GM23338 (cell line): Measurements from ENCODE around the gene PLA2R1. TPM values are rescaled to one million over a fixed set of nuclear protein-coding genes. Genes with fewer than 3 reads are reported as not detected.

Experiments
- ATAC-seq: fragments of 200-7000 bp; cut with Tn5 transposase; 3 replicates; pipeline ENCODE4 v1.9.1; 2020
- DNase-seq: peaks from one replicate; pipeline ENCODE4 v3.0.0-alpha.2; 2015; ENCODE audit warnings: low spot score
- H2AFZ ChIP-seq: fragments of 200-600 bp; sonication (generic); 2 replicates; pipeline ENCODE4 v1.8.0; 2016; ENCODE audit warnings: antibody characterized with exemption, mild to moderate bottlenecking, moderate library complexity
- H3F3A ChIP-seq: fragments of 200-600 bp; sonication (generic); replicated peaks from 2 replicates; pipeline ENCODE4 v1.8.0; 2017; ENCODE audit warnings: antibody characterized with exemption, mixed run types, low read depth
- H3K27ac ChIP-seq: fragments of 200-600 bp; sonication (generic); 2 replicates; pipeline ENCODE4 v1.6.1; 2016; ENCODE audit warnings: low read depth
- H3K27me3 ChIP-seq: fragments of 200-600 bp; sonication (generic); 2 replicates; pipeline ENCODE4 v1.8.0; 2016; ENCODE audit warnings: mild to moderate bottlenecking, mixed run types, moderate library complexity; ENCODE audit not compliant: insufficient read depth
- H3K36me3 ChIP-seq: fragments of 200-600 bp; sonication (generic); 2 replicates; pipeline ENCODE4 v1.8.0; 2016; ENCODE audit warnings: mild to moderate bottlenecking; ENCODE audit not compliant: insufficient read depth
- H3K4me1 ChIP-seq: fragments of 200-600 bp; sonication (generic); 2 replicates; pipeline ENCODE4 v1.8.0; 2016; ENCODE audit warnings: mild to moderate bottlenecking, moderate library complexity; ENCODE audit not compliant: insufficient read depth
- H3K4me2 ChIP-seq: fragments of 200-600 bp; sonication (generic); 2 replicates; pipeline ENCODE4 v1.7.1; 2017; ENCODE audit warnings: mixed run types
- H3K4me3 ChIP-seq: fragments of 200-600 bp; sonication (generic); 2 replicates; pipeline ENCODE4 v1.6.1; 2016; ENCODE audit warnings: mixed run types
- H3K79me2 ChIP-seq: fragments of 200-600 bp; sonication (generic); replicated peaks from 2 replicates; pipeline ENCODE4 v1.8.0; 2017; ENCODE audit warnings: mild to moderate bottlenecking; ENCODE audit not compliant: insufficient read depth
- H3K9me2 ChIP-seq: fragments of 200-600 bp; sonication (generic); 2 replicates; pipeline ENCODE4 v1.8.0; 2017; ENCODE audit not compliant: insufficient read depth
- H4K20me1 ChIP-seq: fragments of 200-600 bp; sonication (generic); replicated peaks from 2 replicates; pipeline ENCODE4 v1.8.0; 2017; ENCODE audit warnings: mild to moderate bottlenecking; ENCODE audit not compliant: insufficient read depth
- H3K27ac Mint-ChIP-seq: 2 replicates; pipeline ENCODE4 v1.8.0; 2020; ENCODE audit warnings: inconsistent platforms, mild to moderate bottlenecking, moderate library complexity, mixed read lengths
- H3K27me3 Mint-ChIP-seq: 3 replicates; pipeline ENCODE4 v1.8.0; 2022; ENCODE audit warnings: low read depth, mild to moderate bottlenecking, moderate library complexity, mixed read lengths, inconsistent platforms; ENCODE audit not compliant: insufficient read depth, poor library complexity
- H3K36me3 Mint-ChIP-seq: 3 replicates; pipeline ENCODE4 v1.8.0; 2021; ENCODE audit warnings: low read depth, mild to moderate bottlenecking, inconsistent platforms, moderate library complexity, mixed read lengths
- H3K4me1 Mint-ChIP-seq: 3 replicates; pipeline ENCODE4 v1.8.0; 2020; ENCODE audit warnings: mild to moderate bottlenecking, inconsistent platforms, mixed read lengths
- H3K4me3 Mint-ChIP-seq: 3 replicates; pipeline ENCODE4 v1.8.0; 2021; ENCODE audit warnings: moderate library complexity, mild to moderate bottlenecking, inconsistent platforms, mixed read lengths
- H3K9me3 Mint-ChIP-seq: 3 replicates; pipeline ENCODE4 v1.8.0; 2020; ENCODE audit warnings: moderate library complexity, mild to moderate bottlenecking, inconsistent platforms, mixed read lengths
- CREB1 ChIP-seq: fragments of 250-450 bp; sonication (Bioruptor Pico); IDR thresholded peaks from 2 replicates; pipeline ENCODE4 v1.5.0; 2020; ENCODE audit warnings: low read depth, mild to moderate bottlenecking, moderate library complexity
- EZH2 ChIP-seq: fragments of 200-600 bp; sonication (generic); IDR thresholded peaks from one replicate; pipeline ENCODE4 v1.8.0; 2017; ENCODE audit warnings: antibody characterized with exemption, mild to moderate bottlenecking, low read depth; ENCODE audit not compliant: unreplicated experiment
- EZH2phosphoT487 ChIP-seq: fragments of 200-600 bp; sonication (generic); IDR thresholded peaks from one replicate; pipeline ENCODE4 v1.8.1; 2018; ENCODE audit warnings: antibody characterized with exemption; ENCODE audit not compliant: unreplicated experiment
- JUNB ChIP-seq: IDR thresholded peaks from one replicate; pipeline ENCODE4 v1.6.1; 2016; ENCODE audit warnings: antibody characterized with exemption; ENCODE audit not compliant: unreplicated experiment
- NANOG ChIP-seq: IDR thresholded peaks from 2 replicates; pipeline ENCODE4 v1.6.1; 2016; ENCODE audit warnings: antibody characterized with exemption, borderline replicate concordance
- POLR2AphosphoS5 ChIP-seq: IDR thresholded peaks from 2 replicates; pipeline ENCODE4 v1.6.1; 2016; ENCODE audit warnings: antibody characterized with exemption, low read depth
- STAT1 ChIP-seq: IDR thresholded peaks from one replicate; pipeline ENCODE4 v1.6.1; 2016; ENCODE audit warnings: antibody characterized with exemption; ENCODE audit not compliant: unreplicated experiment
- ZNF114 ChIP-seq: fragments of 250-450 bp; sonication (Bioruptor Pico); IDR thresholded peaks from 2 replicates; pipeline ENCODE4 v1.5.0; 2020; ENCODE audit warnings: mild to moderate bottlenecking, moderate library complexity
- ZNF331 ChIP-seq: fragments of 250-450 bp; sonication (Bioruptor Pico); IDR thresholded peaks from 2 replicates; pipeline ENCODE4 v1.5.0; 2020; ENCODE audit warnings: low read depth, mild to moderate bottlenecking, moderate library complexity
- polyA plus RNA-seq: library from polyadenylated mRNA; unstranded; fragments of >200 nt; fragmentation: Nextera tagmentation; extraction: Ambion mirVana; gene quantifications from 2 replicates; pipeline ENCODE4 v1.2.1, GENCODE V29; 2016
- total RNA-seq: library from RNA; depleted of rRNA; stranded (reverse); fragments of >200 nt; shearing (Covaris generic); gene quantifications from 2 replicates; pipeline ENCODE4 v1.2.3, GENCODE V29; 2014
- TF ChIP-seq, protein P1 (sequence below): IDR thresholded peaks from 2 replicates; pipeline ENCODE4 v1.6.1; 2016; ENCODE audit warnings: antibody characterized with exemption
- TF ChIP-seq, protein P2 (sequence below): IDR thresholded peaks from one replicate; pipeline ENCODE4 v1.6.1; 2018; ENCODE audit warnings: antibody characterized with exemption; ENCODE audit not compliant: unreplicated experiment
- TF ChIP-seq, protein P3 (sequence below), 2 experiments: fragments of 200-600 bp in 1 of 2; sonication (generic) in 1 of 2; conservative IDR thresholded peaks; 2 replicates each; pipeline versions ENCODE4 v1.5.1 to v1.6.1; 2016 to 2017; ENCODE audit warnings: antibody characterized with exemption in 2 of 2, low read depth in 2 of 2, mild to moderate bottlenecking in 2 of 2, moderate library complexity in 1 of 2
- TF ChIP-seq, protein P4 (sequence below): fragments of 250-450 bp; sonication (Bioruptor Pico); IDR thresholded peaks from 2 replicates; pipeline ENCODE4 v1.5.0; 2020; ENCODE audit warnings: mild to moderate bottlenecking, moderate library complexity

Gene PLA2R1
- total and polyA plus RNA-seq, 2 experiments from 2014 or later, result 0.57 to 1.2 TPM

DNA sequence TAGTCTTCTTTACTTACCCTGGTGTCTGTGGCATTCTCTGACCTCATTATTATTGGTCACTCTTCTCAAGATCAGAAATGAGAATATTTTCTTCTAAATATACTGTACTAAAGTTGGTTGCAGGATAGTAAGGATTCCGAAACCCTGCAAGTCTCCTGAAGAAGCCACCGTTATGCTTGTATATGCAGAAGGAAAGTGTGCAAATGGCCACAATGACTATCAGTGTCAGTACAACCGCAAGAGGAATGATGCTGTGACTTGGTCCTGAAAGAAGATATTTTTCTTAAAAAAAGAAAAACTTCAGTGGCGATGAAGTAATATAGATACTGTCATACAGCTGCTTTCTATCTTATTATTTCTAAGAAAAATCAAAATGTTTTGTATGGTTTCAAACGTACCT is 120.7 kb downstream of the PLA2R1 start:
- H3K9me2 ChIP-seq, result no peaks in the 10 kb centered on the region
- H3K4me3 ChIP-seq, result no peak overlapping the region
- H3K36me3 ChIP-seq, result no peaks in the 10 kb centered on the region
- no peaks in the 10 kb centered on the region for H3K36me3 Mint-ChIP-seq
- no peaks in the 10 kb centered on the region for H3K27me3 Mint-ChIP-seq
- H3K27ac Mint-ChIP-seq, result no peak overlapping the region
- H4K20me1 ChIP-seq, result no peaks in the 10 kb centered on the region
- no peak for TF ChIP-seq ZNF331 (CRISPR knock-in tag)
- TF ChIP-seq POLR2AphosphoS5, result no peak
- no peak for TF ChIP-seq ZNF114 (CRISPR knock-in tag)
- TF ChIP-seq, protein P1, sequence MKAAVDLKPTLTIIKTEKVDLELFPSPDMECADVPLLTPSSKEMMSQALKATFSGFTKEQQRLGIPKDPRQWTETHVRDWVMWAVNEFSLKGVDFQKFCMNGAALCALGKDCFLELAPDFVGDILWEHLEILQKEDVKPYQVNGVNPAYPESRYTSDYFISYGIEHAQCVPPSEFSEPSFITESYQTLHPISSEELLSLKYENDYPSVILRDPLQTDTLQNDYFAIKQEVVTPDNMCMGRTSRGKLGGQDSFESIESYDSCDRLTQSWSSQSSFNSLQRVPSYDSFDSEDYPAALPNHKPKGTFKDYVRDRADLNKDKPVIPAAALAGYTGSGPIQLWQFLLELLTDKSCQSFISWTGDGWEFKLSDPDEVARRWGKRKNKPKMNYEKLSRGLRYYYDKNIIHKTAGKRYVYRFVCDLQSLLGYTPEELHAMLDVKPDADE, result no peak
- no peak for TF ChIP-seq NANOG
- TF ChIP-seq, protein P2, sequence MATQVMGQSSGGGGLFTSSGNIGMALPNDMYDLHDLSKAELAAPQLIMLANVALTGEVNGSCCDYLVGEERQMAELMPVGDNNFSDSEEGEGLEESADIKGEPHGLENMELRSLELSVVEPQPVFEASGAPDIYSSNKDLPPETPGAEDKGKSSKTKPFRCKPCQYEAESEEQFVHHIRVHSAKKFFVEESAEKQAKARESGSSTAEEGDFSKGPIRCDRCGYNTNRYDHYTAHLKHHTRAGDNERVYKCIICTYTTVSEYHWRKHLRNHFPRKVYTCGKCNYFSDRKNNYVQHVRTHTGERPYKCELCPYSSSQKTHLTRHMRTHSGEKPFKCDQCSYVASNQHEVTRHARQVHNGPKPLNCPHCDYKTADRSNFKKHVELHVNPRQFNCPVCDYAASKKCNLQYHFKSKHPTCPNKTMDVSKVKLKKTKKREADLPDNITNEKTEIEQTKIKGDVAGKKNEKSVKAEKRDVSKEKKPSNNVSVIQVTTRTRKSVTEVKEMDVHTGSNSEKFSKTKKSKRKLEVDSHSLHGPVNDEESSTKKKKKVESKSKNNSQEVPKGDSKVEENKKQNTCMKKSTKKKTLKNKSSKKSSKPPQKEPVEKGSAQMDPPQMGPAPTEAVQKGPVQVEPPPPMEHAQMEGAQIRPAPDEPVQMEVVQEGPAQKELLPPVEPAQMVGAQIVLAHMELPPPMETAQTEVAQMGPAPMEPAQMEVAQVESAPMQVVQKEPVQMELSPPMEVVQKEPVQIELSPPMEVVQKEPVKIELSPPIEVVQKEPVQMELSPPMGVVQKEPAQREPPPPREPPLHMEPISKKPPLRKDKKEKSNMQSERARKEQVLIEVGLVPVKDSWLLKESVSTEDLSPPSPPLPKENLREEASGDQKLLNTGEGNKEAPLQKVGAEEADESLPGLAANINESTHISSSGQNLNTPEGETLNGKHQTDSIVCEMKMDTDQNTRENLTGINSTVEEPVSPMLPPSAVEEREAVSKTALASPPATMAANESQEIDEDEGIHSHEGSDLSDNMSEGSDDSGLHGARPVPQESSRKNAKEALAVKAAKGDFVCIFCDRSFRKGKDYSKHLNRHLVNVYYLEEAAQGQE, result no peak
- TF ChIP-seq STAT1, result no peak
- TF ChIP-seq, protein P3, sequence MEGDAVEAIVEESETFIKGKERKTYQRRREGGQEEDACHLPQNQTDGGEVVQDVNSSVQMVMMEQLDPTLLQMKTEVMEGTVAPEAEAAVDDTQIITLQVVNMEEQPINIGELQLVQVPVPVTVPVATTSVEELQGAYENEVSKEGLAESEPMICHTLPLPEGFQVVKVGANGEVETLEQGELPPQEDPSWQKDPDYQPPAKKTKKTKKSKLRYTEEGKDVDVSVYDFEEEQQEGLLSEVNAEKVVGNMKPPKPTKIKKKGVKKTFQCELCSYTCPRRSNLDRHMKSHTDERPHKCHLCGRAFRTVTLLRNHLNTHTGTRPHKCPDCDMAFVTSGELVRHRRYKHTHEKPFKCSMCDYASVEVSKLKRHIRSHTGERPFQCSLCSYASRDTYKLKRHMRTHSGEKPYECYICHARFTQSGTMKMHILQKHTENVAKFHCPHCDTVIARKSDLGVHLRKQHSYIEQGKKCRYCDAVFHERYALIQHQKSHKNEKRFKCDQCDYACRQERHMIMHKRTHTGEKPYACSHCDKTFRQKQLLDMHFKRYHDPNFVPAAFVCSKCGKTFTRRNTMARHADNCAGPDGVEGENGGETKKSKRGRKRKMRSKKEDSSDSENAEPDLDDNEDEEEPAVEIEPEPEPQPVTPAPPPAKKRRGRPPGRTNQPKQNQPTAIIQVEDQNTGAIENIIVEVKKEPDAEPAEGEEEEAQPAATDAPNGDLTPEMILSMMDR (conservative IDR thresholded peaks at IDR 0.05; ENCODE audit: low read depth in 2 of 2), result no peak
- TF ChIP-seq, protein P4, sequence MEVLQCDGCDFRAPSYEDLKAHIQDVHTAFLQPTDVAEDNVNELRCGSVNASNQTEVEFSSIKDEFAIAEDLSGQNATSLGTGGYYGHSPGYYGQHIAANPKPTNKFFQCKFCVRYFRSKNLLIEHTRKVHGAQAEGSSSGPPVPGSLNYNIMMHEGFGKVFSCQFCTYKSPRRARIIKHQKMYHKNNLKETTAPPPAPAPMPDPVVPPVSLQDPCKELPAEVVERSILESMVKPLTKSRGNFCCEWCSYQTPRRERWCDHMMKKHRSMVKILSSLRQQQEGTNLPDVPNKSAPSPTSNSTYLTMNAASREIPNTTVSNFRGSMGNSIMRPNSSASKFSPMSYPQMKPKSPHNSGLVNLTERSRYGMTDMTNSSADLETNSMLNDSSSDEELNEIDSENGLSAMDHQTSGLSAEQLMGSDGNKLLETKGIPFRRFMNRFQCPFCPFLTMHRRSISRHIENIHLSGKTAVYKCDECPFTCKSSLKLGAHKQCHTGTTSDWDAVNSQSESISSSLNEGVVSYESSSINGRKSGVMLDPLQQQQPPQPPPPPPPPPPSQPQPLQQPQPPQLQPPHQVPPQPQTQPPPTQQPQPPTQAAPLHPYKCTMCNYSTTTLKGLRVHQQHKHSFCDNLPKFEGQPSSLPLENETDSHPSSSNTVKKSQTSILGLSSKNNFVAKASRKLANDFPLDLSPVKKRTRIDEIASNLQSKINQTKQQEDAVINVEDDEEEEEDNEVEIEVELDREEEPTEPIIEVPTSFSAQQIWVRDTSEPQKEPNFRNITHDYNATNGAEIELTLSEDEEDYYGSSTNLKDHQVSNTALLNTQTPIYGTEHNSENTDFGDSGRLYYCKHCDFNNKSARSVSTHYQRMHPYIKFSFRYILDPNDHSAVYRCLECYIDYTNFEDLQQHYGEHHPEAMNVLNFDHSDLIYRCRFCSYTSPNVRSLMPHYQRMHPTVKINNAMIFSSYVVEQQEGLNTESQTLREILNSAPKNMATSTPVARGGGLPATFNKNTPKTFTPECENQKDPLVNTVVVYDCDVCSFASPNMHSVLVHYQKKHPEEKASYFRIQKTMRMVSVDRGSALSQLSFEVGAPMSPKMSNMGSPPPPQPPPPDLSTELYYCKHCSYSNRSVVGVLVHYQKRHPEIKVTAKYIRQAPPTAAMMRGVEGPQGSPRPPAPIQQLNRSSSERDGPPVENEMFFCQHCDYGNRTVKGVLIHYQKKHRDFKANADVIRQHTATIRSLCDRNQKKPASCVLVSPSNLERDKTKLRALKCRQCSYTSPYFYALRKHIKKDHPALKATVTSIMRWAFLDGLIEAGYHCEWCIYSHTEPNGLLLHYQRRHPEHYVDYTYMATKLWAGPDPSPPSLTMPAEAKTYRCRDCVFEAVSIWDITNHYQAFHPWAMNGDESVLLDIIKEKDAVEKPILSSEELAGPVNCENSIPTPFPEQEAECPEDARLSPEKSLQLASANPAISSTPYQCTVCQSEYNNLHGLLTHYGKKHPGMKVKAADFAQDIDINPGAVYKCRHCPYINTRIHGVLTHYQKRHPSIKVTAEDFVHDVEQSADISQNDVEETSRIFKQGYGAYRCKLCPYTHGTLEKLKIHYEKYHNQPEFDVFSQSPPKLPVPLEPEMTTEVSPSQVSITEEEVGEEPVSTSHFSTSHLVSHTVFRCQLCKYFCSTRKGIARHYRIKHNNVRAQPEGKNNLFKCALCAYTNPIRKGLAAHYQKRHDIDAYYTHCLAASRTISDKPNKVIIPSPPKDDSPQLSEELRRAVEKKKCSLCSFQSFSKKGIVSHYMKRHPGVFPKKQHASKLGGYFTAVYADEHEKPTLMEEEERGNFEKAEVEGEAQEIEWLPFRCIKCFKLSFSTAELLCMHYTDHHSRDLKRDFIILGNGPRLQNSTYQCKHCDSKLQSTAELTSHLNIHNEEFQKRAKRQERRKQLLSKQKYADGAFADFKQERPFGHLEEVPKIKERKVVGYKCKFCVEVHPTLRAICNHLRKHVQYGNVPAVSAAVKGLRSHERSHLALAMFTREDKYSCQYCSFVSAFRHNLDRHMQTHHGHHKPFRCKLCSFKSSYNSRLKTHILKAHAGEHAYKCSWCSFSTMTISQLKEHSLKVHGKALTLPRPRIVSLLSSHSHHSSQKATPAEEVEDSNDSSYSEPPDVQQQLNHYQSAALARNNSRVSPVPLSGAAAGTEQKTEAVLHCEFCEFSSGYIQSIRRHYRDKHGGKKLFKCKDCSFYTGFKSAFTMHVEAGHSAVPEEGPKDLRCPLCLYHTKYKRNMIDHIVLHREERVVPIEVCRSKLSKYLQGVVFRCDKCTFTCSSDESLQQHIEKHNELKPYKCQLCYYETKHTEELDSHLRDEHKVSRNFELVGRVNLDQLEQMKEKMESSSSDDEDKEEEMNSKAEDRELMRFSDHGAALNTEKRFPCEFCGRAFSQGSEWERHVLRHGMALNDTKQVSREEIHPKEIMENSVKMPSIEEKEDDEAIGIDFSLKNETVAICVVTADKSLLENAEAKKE (CRISPR knock-in tag), result no peak
- no peak for TF ChIP-seq EZH2
- TF ChIP-seq EZH2phosphoT487, result no peak
- no peak for TF ChIP-seq CREB1 (CRISPR knock-in tag)
- no peak for TF ChIP-seq JUNB
- H3K4me2 ChIP-seq, result no peak overlapping the region
- no peaks in the 10 kb centered on the region for H3K27me3 ChIP-seq
- H3F3A ChIP-seq, result no peaks in the 10 kb centered on the region
- no peak for ATAC-seq
- no peak overlapping the region for H3K27ac ChIP-seq
- H3K9me3 Mint-ChIP-seq, result 0 out of 3 replicates have a peak, but pooled peaks cover 3% of the 10 kb centered on the region
- no peak overlapping the region for H3K4me3 Mint-ChIP-seq
- peaks cover 4% of the 10 kb centered on the region; the same call in 1 of the 3 replicates for H3K4me1 Mint-ChIP-seq
- peaks cover 1% of the 10 kb centered on the region for H3K4me1 ChIP-seq
- no peaks in the 10 kb centered on the region for H3K79me2 ChIP-seq
- H2AFZ ChIP-seq, result no peak overlapping the region
- DNase-seq, result no peak
